GM12878 (cell line): ENCODE data around the gene CSNK1G1. TPM values are rescaled to one million over a fixed set of nuclear protein-coding genes. Genes with fewer than 3 reads are reported as not detected.

Experiments
- ATF2 ChIP-seq: IDR thresholded peaks from 2 replicates; pipeline ENCODE4 v1.6.1; 2012; ENCODE audit warnings: low read length, inconsistent platforms
- CBX5 ChIP-seq: sonication (generic); IDR thresholded peaks from 2 replicates; pipeline ENCODE4 v1.6.1; 2016; ENCODE audit warnings: low read depth, moderate library complexity, mild to moderate bottlenecking, inconsistent platforms
- CEBPB ChIP-seq, 2 experiments: fragments of 150-350 bp in 1 of 2; IDR thresholded peaks; 2 replicates each; pipeline ENCODE4 v1.6.1; 2012 to 2014; ENCODE audit warnings: low read depth in 2 of 2, low read length in 2 of 2, borderline replicate concordance in 1 of 2, inconsistent platforms in 1 of 2
- CREM ChIP-seq: IDR thresholded peaks from 2 replicates; pipeline ENCODE4 v1.6.1; 2014; ENCODE audit warnings: antibody characterized with exemption, low read depth
- FOXK2 ChIP-seq: fragments of 450-650 bp; IDR thresholded peaks from 2 replicates; pipeline ENCODE4 v1.6.1; 2017; ENCODE audit warnings: mild to moderate bottlenecking, moderate library complexity
- HDAC6 ChIP-seq: fragments of 200-600 bp; sonication (generic); IDR thresholded peaks from one replicate; pipeline ENCODE4 v1.8.0; 2017; ENCODE audit warnings: antibody characterized with exemption; ENCODE audit not compliant: unreplicated experiment
- KDM1A ChIP-seq: fragments of 200-600 bp; sonication (generic); IDR thresholded peaks from 2 replicates; pipeline ENCODE4 v1.6.1; 2016; ENCODE audit warnings: borderline replicate concordance
- MAX ChIP-seq: IDR thresholded peaks from 2 replicates; pipeline ENCODE4 v1.6.1; 2012; ENCODE audit warnings: low read depth, low read length, improper control_type of control experiment
- MYC ChIP-seq: IDR thresholded peaks from 2 replicates; pipeline ENCODE4 v1.6.1; 2011; ENCODE audit warnings: mild to moderate bottlenecking, low read length, moderate library complexity, inconsistent platforms; ENCODE audit not compliant: insufficient read depth, insufficient replicate concordance, insufficient read length, severe bottlenecking
- NR2C1 ChIP-seq: fragments of 450-650 bp; IDR thresholded peaks from 2 replicates; pipeline ENCODE4 v1.6.1; 2017; ENCODE audit warnings: antibody characterized with exemption, mild to moderate bottlenecking, moderate library complexity
- PBX3 ChIP-seq: IDR thresholded peaks from 2 replicates; pipeline ENCODE4 v1.6.1; 2011; ENCODE audit warnings: mild to moderate bottlenecking, low read depth, low read length, moderate library complexity; ENCODE audit not compliant: insufficient replicate concordance
- RUNX3 ChIP-seq: IDR thresholded peaks from 2 replicates; pipeline ENCODE4 v1.6.1; 2012; ENCODE audit warnings: low read length, inconsistent platforms
- SMC3 ChIP-seq: IDR thresholded peaks from 2 replicates; pipeline ENCODE4 v1.6.1; 2011; ENCODE audit warnings: low read length, improper control_type of control experiment, borderline replicate concordance
- SUZ12 ChIP-seq: fragments of 200-600 bp; sonication (generic); IDR thresholded peaks from one replicate; pipeline ENCODE4 v1.6.1; 2018; ENCODE audit warnings: antibody characterized with exemption, mild to moderate bottlenecking; ENCODE audit not compliant: unreplicated experiment
- ZBTB4 ChIP-seq: fragments of 450-650 bp; formaldehyde crosslinking; IDR thresholded peaks from 2 replicates; pipeline ENCODE4 v1.4.0; 2022; ENCODE audit warnings: mild to moderate bottlenecking, moderate library complexity
- polyA plus RNA-seq, 11 experiments: library from polyadenylated mRNA; depleted of rRNA in 4 of 11; unstranded in 6 of 11; stranded (reverse) in 5 of 11; fragments of >200 nt; fragmentation: Nextera tagmentation in 4 of 11; fragmentation: Illumina TruSeq in 1 of 11; extraction: Ambion mirVana in 4 of 11; extraction: Trizol in 1 of 11; gene quantifications; 1 replicate in 1 of 11; 2 replicates in 10 of 11; pipeline versions ENCODE4 v1.2.1 to v1.2.3, GENCODE V29; 2011 to 2016; ENCODE audit warnings: inconsistent platforms in 2 of 11, missing spikeins in 2 of 11, low read depth in 1 of 11
- total RNA-seq, 4 experiments: library from RNA; depleted of rRNA in 3 of 4; stranded (reverse); fragments of >200 nt in 3 of 4; fragmentation: Illumina TruSeq in 1 of 4; extraction: Trizol in 1 of 4; gene quantifications; 2 replicates each; pipeline versions ENCODE4 v1.2.1 to v1.2.3, GENCODE V29; 2013 to 2021
- TF ChIP-seq, protein P1 (sequence below): fragments of 450-650 bp; IDR thresholded peaks from 2 replicates; pipeline ENCODE4 v1.6.1; 2018; ENCODE audit warnings: mild to moderate bottlenecking, low read depth, moderate library complexity; ENCODE audit not compliant: partially characterized antibody
- TF ChIP-seq, protein P2 (sequence below): fragments of 450-650 bp; IDR thresholded peaks from 2 replicates; pipeline ENCODE4 v1.6.1; 2014; ENCODE audit warnings: mild to moderate bottlenecking

CSNK1G1 gene
- total and polyA plus RNA-seq, 10 of the 15 experiments (the other 5 are each of a cell fraction or from before 2014, with no cell fraction given), result 6.1 to 23.4 (median 15.3) TPM

DNA sequence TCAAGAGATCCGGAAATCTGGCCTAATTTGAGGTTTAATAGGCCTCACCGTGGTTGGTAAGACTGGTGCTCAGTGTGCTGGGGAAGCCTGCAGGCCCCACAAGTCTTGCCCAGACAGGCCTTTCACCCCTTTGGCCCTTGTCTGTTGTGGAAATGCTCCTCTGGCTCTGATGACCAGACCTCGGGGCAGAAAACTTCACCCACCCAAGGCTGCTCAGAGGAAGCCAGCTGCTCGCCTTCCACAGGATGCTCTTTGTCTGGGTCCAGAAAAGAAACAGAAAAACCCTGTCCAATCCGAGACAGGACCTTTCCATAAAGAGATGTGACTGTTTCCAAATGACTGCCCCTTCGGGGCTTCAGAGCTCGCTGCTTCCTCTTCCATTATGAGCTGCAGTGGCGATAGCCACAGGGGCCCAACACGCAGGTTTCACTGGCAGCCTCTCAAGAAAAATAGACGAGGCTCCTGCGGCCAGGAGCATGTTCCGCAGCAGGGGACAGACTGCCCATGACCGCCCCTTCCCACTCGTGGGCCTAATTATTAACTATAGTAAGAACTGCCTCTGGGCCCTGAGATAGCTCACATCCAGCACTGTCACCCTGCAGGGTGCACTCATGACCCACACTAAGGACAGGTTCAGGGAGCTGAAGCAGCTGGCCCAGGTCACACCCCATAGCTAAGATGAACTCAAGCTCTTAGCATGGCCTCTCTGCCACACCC, 211.2 kb downstream of the CSNK1G1 start (continued):
- TF ChIP-seq SUZ12, result no peak
- TF ChIP-seq PBX3, result peak; percentile 1
- no peak for TF ChIP-seq KDM1A
- TF ChIP-seq SMC3, result 0 out of 2 replicates have a peak, but pooled peaks have one; percentile 8
- no peak for TF ChIP-seq MAX
- no peak for TF ChIP-seq CEBPB (IDR thresholded peaks at IDR 0.05; ENCODE audit: borderline replicate concordance in 1 of 2, low read depth in 2 of 2, low read length in 2 of 2)
- peak; percentile 77 for TF ChIP-seq RUNX3
- TF ChIP-seq ATF2, result peak; percentile 64; the same call in 1 of the 2 replicates
- TF ChIP-seq FOXK2, result no peak
- TF ChIP-seq, protein P1, sequence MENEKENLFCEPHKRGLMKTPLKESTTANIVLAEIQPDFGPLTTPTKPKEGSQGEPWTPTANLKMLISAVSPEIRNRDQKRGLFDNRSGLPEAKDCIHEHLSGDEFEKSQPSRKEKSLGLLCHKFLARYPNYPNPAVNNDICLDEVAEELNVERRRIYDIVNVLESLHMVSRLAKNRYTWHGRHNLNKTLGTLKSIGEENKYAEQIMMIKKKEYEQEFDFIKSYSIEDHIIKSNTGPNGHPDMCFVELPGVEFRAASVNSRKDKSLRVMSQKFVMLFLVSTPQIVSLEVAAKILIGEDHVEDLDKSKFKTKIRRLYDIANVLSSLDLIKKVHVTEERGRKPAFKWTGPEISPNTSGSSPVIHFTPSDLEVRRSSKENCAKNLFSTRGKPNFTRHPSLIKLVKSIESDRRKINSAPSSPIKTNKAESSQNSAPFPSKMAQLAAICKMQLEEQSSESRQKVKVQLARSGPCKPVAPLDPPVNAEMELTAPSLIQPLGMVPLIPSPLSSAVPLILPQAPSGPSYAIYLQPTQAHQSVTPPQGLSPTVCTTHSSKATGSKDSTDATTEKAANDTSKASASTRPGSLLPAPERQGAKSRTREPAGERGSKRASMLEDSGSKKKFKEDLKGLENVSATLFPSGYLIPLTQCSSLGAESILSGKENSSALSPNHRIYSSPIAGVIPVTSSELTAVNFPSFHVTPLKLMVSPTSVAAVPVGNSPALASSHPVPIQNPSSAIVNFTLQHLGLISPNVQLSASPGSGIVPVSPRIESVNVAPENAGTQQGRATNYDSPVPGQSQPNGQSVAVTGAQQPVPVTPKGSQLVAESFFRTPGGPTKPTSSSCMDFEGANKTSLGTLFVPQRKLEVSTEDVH, result no peak
- no peak for TF ChIP-seq MYC
- peak; percentile 60; the same call in 1 of the 2 replicates for TF ChIP-seq CREM
- TF ChIP-seq, protein P2, sequence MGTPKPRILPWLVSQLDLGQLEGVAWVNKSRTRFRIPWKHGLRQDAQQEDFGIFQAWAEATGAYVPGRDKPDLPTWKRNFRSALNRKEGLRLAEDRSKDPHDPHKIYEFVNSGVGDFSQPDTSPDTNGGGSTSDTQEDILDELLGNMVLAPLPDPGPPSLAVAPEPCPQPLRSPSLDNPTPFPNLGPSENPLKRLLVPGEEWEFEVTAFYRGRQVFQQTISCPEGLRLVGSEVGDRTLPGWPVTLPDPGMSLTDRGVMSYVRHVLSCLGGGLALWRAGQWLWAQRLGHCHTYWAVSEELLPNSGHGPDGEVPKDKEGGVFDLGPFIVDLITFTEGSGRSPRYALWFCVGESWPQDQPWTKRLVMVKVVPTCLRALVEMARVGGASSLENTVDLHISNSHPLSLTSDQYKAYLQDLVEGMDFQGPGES, result no peak
- TF ChIP-seq CBX5, result no peak; the same call in 1 of the 2 replicates
- TF ChIP-seq ZBTB4 (CRISPR knock-in tag), result no peak
- no peak for TF ChIP-seq HDAC6
- TF ChIP-seq NR2C1, result no peak
